Epithelial cell of esophagus (primary cell): Measurements from ENCODE around the gene TP63.

ENCODE experiments used
- DNase-seq: peaks from one replicate; pipeline ENCODE4 v3.0.0; 2010; ENCODE audit warnings: low read depth
- H3K4me3 ChIP-seq: 2 replicates; pipeline ENCODE4 v1.5.1; 2011; ENCODE audit warnings: mild to moderate bottlenecking, low read length, control low read depth
- CTCF ChIP-seq: IDR thresholded peaks from 2 replicates; pipeline ENCODE4 v1.5.1; 2011; ENCODE audit warnings: low read depth, mild to moderate bottlenecking, low read length, control low read depth, inconsistent platforms; ENCODE audit not compliant: insufficient read depth; ENCODE audit errors: missing control alignments

TP63 gene

GRCh38 chr3:189631373-189631408 is at the start of gene TP63:
TSS of gene TP63 (plus strand) at chr3:189631389. CDS start at chr3:189631516, 127 bp downstream.
- DNase-seq, result no peak
- TF ChIP-seq CTCF, result no peak
- no peak within 1 kb of the TSS for H3K4me3 ChIP-seq

GRCh38 chr3:189582179-189582578 is 49.0 kb upstream of the TP63 start:
- no peak for TF ChIP-seq CTCF
- no peak overlapping the region for H3K4me3 ChIP-seq
- peak; percentile 36 for DNase-seq

- TF ChIP-seq CTCF, result no peak
- DNase-seq, result peak; percentile 97
- H3K4me3 ChIP-seq, result no peak overlapping the region
Observed at GRCh38 chr3:189584645-189585044, 46.5 kb upstream of the TP63 start.

- TF ChIP-seq CTCF, result no peak
- no peak overlapping the region for H3K4me3 ChIP-seq
- DNase-seq, result no peak
Observed at GRCh38 chr3:189586941-189587663, 44.1 kb upstream of the TP63 start.

- no peak for DNase-seq
- no peak for TF ChIP-seq CTCF
- H3K4me3 ChIP-seq, result no peak overlapping the region
Observed at GRCh38 chr3:189587664-189588040, 43.5 kb upstream of the TP63 start.

- H3K4me3 ChIP-seq, result no peak overlapping the region
Observed at GRCh38 chr3:189588070-189588469, 43.1 kb upstream of the TP63 start.

More at GRCh38 chr3:189588070-189588469, 43.1 kb upstream of the TP63 start:
- no peak for TF ChIP-seq CTCF
- no peak for DNase-seq
